Hepatocyte (in vitro differentiated cells): Measurements from ENCODE around the gene TRIM31.

Experiments
- CTCF ChIP-seq: fragments of 200-600 bp; sonication (generic); IDR thresholded peaks from 2 replicates; pipeline ENCODE4 v1.5.1; 2016; ENCODE audit warnings: antibody characterized with exemption, mild to moderate bottlenecking; ENCODE audit not compliant: poor library complexity
- EZH2 ChIP-seq: fragments of 200-600 bp; sonication (generic); IDR thresholded peaks from 2 replicates; pipeline ENCODE4 v1.6.1; 2016; ENCODE audit warnings: antibody characterized with exemption, mild to moderate bottlenecking, borderline replicate concordance
- EZH2phosphoT487 ChIP-seq: fragments of 200-600 bp; sonication (generic); IDR thresholded peaks from one replicate; pipeline ENCODE4 v1.6.1; 2018; ENCODE audit warnings: antibody characterized with exemption, mild to moderate bottlenecking, low read depth, moderate library complexity; ENCODE audit not compliant: unreplicated experiment, severe bottlenecking

GRCh38 chr6:30067460-30068139 lies 45.3 kb downstream of the TRIM31 start:
- TF ChIP-seq CTCF (no peak), EZH2phosphoT487 (no peak), EZH2 (no peak)
